Dermis microvascular lymphatic vessel endothelial cell (primary cell): ENCODE data around the gene SCN3A. TPM values are rescaled to one million over a fixed set of nuclear protein-coding genes. Genes with fewer than 3 reads are reported as not detected.

Experiments used
- DNase-seq, 2 donors: peaks; one replicate each; pipeline versions ENCODE4 v3.0.0 to v3.0.0-alpha.2; 2010; ENCODE audit warnings: low read depth in 2 of 2
- total RNA-seq: library from RNA; depleted of rRNA; stranded (reverse); fragments of >200 nt; gene quantifications from 2 replicates; pipeline ENCODE4 v1.2.1, GENCODE V29; 2014

Gene SCN3A
- 1.2 and 11.5 TPM in 2 replicates for total RNA-seq

GRCh38 chr2:165203689-165204559 is at the start of gene SCN3A:
Gene SCN3A (minus strand): TSS chr2:165204050. CDS start chr2:165176394, 27,656 bp downstream.
- peak; percentile 26 to 37 for DNase-seq

DNA sequence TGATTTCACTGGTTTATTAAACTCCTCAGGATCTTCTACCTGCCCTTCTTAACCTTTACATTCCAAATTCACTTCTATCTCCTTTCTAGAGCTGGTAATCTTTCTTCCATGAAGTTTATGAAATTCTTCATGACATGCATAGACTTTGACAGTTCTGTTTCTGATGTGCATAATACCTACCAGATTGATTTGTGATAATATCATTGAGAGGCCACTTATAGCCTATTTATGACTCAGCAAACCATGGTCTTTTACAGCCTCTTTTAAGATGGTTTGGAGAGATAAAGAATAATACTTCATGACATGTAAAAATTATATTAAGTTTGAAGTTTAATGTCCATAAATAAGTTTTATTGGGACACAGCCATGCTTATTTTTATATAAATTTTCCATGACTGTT is 49.3 kb upstream of the SCN3A start:
- no peak for DNase-seq

- no peak for DNase-seq
Observed at GRCh38 chr2:165251366-165251765, 47.5 kb upstream of the SCN3A start.

DNA sequence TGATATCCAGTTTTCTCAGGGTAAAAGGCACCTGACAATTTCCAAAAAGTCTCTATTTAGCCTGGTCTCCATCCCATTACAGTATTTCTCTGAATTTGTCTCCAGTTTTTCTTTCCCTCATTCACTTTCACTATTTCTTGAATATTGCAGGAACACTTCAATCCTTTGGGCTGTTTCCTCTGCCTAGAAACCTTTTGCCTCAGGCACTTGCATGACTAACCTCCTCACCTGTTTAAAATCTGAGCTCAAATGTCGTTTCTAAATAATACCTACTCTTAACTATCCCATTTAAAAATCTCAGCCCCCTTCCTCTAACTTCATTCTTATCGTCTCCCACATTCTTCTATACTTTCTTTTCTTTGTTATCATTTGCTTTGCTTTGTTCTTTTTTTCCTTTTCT is 44.4 kb upstream of the SCN3A start:
- DNase-seq: no peak

GRCh38 chr2:165245081-165245793 is 41.4 kb upstream of the SCN3A start:
- no peak for DNase-seq

- no peak for DNase-seq
Observed at GRCh38 chr2:165240916-165241315, 37.1 kb upstream of the SCN3A start.

- no peak for DNase-seq
Observed at GRCh38 chr2:165239856-165240515, 36.1 kb upstream of the SCN3A start.

DNA sequence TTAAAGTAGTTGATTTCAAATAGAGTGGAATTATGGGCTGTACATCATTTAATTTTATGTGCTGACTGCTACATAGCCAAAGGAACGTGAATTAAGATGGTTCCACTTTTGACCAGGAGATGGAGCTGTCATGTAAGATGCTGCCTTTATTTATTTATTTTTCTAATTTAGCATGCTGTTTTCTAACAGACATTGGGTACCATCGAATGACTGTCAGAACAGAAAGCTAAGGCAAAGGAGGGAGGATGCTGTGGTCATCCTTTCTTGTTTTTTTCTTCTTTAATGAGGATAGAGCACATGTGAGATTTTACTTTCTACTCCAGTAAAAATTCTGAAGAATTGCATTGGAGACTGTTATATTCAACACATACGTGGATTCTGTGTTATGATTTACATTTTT is 35.4 kb upstream of the SCN3A start, which contains the start of gene SCN2A:
Gene SCN2A (plus strand): TSS at position 185 of the 400 bp plus-strand sequence. CDS start 56,410 bp downstream, outside the sequence.
- DNase-seq: peak; percentile 51 to 66

- DNase-seq: peak in 1 of 2 donors; percentile 12
Observed at GRCh38 chr2:165238295-165238694, 34.4 kb upstream of the SCN3A start.

GRCh38 chr2:165237056-165237455 is 33.2 kb upstream of the SCN3A start:
- no peak for DNase-seq

DNA sequence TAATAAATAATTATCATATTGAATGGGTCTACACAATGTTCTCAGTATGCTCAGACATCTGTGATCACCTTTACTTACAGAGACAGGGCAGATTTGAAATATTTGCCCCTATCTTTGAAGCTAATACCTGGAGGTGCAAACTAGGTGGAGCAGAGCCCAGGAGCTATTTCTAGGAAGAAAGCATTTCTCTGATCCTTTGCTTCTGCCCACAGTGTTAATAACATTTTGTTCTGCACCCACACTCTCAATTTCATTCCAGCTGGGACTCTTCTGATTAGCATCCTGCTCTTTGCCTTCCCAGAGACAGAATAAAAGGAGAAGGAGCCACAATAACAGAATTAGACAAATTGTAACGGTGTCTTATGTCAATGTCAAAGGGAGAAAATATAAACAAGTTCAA is 23.7 kb upstream of the SCN3A start:
- DNase-seq: no peak

- no peak for DNase-seq
Observed at GRCh38 chr2:165224941-165225340, 21.1 kb upstream of the SCN3A start.

DNA sequence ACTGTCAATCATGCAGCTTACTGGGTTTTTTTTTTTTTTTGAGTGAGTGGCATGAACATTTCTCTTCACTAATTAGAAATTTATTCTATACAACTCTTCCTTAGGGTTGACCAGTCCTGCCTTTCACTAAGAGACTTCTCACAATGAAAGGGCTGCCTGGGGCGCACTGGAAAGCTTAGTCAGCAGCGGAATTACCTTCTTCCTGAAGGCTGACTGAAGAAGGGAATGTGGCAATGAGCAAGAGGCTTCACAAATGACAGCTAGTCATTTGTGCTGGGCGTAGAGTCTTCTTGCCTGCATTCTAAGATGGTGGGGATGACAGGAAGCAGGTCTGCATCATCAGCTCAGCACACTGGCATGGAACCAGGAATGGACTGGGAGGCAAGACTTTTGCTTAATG is 15.6 kb upstream of the SCN3A start:
- DNase-seq: no peak

DNA sequence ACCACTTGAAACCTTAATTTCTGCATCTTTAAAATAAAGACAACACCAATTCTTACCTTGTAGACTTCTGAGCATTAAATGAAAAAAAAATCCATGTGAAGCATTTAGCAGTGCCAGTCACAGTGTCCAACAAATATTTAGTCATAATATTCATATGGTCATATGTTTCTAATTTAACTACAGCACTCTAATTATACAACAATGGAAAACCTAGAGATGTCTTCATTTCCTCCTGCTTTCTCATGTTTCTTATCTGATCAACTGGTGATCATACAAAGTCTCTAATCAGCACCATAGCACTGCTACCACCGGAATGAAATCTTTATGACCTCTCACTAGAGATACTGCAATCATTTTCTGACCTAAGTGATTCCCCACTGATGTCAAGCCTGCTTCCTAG is 10.2 kb upstream of the SCN3A start:
- DNase-seq: no peak

GRCh38 chr2:165208094-165208493 is 4.2 kb upstream of the SCN3A start:
- no peak for DNase-seq

- DNase-seq: no peak
Observed at GRCh38 chr2:165205865-165206264, 2.0 kb upstream of the SCN3A start.

GRCh38 chr2:165202239-165202638 is 1.6 kb downstream of the SCN3A start:
- no peak for DNase-seq

GRCh38 chr2:165198181-165198580 is 5.7 kb downstream of the SCN3A start:
- no peak for DNase-seq

DNA sequence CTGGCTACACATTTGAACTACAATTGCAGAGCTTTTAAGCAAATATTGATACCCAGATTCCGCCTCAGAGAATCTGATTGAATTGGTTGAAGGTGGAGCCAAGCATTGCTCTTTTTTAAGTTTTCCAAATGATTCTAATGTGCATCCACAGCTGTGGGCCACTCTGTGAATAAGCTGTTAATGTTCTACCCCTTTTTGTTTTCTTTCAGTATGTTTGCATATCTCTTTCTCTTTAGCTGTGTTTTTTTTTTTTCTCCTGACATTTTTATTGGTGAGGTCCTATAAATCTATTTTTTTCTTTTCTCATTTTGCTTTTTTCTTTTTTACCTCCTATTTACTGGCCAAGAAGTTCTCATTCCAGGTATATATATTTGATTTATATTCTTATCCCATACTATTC is 6.5 kb downstream of the SCN3A start:
- DNase-seq: no peak

- no peak for DNase-seq
Observed at GRCh38 chr2:165196411-165196810, 7.4 kb downstream of the SCN3A start.

GRCh38 chr2:165193178-165193777 is 10.6 kb downstream of the SCN3A start:
- no peak for DNase-seq

DNA sequence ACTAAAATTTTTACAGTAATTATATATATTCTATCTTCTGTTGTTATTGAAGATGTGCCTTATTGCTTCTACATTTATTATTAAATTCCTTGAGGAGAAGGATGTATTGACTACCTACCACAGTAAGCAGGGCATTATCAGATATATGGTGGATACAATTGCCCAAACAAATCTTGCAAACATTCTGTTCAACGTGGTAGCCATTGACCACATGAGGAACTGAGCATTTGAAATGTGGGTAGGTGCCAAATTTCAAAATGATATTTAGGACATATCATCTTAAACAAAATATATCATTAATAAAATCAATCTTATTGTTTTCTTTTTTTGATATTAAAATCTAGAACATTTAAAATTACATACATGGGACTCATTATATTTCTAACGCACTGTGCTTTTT is 11.1 kb downstream of the SCN3A start:
- no peak for DNase-seq
